ENCODE results near the gene SORCS3. TPM values are rescaled to one million over a fixed set of nuclear protein-coding genes. Genes with fewer than 3 reads are reported as not detected.

The SORCS3 gene
- polyA plus RNA-seq, 1 donor: 4.2 TPM

GRCh38 chr10:104643303-104643663, 2.2 kb downstream of the SORCS3 start:
- DNase-seq: no peak

GRCh38 chr10:104646146-104646545, 5.1 kb downstream of the SORCS3 start:
- DNase-seq: no peak

GRCh38 chr10:104648421-104648820, 7.3 kb downstream of the SORCS3 start:
- DNase-seq: no peak

GRCh38 chr10:104650072-104650471, 9.0 kb downstream of the SORCS3 start:
- DNase-seq: no peak

- no peak for DNase-seq
Observed at GRCh38 chr10:104650635-104651331, 9.7 kb downstream of the SORCS3 start.

GRCh38 chr10:104657036-104657435, 15.9 kb downstream of the SORCS3 start:
- DNase-seq: no peak

- no peak for DNase-seq
Observed at GRCh38 chr10:104657457-104657856, 16.4 kb downstream of the SORCS3 start.

GRCh38 chr10:104658067-104658466, 17.0 kb downstream of the SORCS3 start:
- no peak for DNase-seq

GRCh38 chr10:104659809-104660208, 18.7 kb downstream of the SORCS3 start:
- DNase-seq: no peak

- no peak for DNase-seq
Observed at GRCh38 chr10:104663076-104663475, 22.0 kb downstream of the SORCS3 start.

GRCh38 chr10:104663563-104663962, 22.5 kb downstream of the SORCS3 start:
- DNase-seq: no peak

- DNase-seq: no peak
Observed at GRCh38 chr10:104664205-104664604, 23.1 kb downstream of the SORCS3 start.

GRCh38 chr10:104665174-104665573, 24.1 kb downstream of the SORCS3 start:
- no peak for DNase-seq

- DNase-seq: no peak
Observed at GRCh38 chr10:104666106-104666505, 25.0 kb downstream of the SORCS3 start.

- DNase-seq: no peak
Observed at GRCh38 chr10:104676874-104677273, 35.8 kb downstream of the SORCS3 start.

GRCh38 chr10:104678658-104679057, 37.6 kb downstream of the SORCS3 start:
- no peak for DNase-seq

GRCh38 chr10:104680467-104681401, 39.6 kb downstream of the SORCS3 start:
- DNase-seq: peak; percentile 60

GRCh38 chr10:104681485-104681884, 40.4 kb downstream of the SORCS3 start:
- no peak for DNase-seq

GRCh38 chr10:104683567-104683966, 42.5 kb downstream of the SORCS3 start:
- no peak for DNase-seq

GRCh38 chr10:104686829-104687228, 45.7 kb downstream of the SORCS3 start:
- DNase-seq: no peak

- no peak for DNase-seq
Observed at GRCh38 chr10:104688251-104689042, 47.4 kb downstream of the SORCS3 start.

- DNase-seq: no peak
Observed at GRCh38 chr10:104689105-104689504, 48.0 kb downstream of the SORCS3 start.

- no peak for DNase-seq
Observed at GRCh38 chr10:104689547-104689946, 48.5 kb downstream of the SORCS3 start.
